ENCODE data around the gene GCK.

GCK gene

DNA sequence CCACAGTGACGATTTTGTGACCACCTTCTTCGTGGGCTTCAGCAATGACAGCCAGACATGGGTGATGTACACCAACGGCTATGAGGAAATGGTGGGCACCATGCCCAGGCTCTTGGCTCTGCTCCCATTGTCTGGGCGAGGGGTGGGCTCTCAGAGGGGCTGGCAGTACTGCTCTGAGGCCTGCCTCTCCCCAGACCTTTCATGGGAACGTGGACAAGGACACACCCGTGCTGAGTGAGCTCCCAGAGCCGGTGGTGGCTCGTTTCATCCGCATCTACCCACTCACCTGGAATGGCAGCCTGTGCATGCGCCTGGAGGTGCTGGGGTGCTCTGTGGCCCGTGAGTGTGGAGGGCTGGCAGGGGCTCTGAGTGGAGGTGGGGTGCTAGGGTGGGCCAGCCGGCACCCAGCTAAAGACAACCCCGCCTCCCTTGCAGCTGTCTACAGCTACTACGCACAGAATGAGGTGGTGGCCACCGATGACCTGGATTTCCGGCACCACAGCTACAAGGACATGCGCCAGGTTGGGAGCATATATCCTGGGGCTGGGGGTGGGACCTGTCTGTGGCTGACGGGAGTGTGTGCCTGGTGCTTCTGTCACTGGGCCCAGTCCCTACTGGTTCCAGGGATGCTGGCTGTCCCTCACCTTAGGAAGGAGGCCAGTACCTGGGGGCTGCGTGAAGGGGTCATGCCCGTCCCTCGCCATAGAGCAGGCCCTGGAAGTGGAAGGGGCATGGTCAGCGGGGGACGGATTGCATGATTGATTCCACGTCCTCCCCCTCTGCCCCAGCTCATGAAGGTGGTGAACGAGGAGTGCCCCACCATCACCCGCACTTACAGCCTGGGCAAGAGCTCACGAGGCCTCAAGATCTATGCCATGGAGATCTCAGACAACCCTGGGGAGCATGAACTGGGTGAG lies 78.3 kb downstream of the GCK start:
- in situ Hi-C loops (cut with MboI; ENCODE audit: low pct_unique_long_range_greater_than_20kb, low sequenced_read_pairs, unreplicated experiment): no loop called here
- no peak for DNase-seq (ENCODE audit: low spot score)
- TF ChIP-seq, protein P1, sequence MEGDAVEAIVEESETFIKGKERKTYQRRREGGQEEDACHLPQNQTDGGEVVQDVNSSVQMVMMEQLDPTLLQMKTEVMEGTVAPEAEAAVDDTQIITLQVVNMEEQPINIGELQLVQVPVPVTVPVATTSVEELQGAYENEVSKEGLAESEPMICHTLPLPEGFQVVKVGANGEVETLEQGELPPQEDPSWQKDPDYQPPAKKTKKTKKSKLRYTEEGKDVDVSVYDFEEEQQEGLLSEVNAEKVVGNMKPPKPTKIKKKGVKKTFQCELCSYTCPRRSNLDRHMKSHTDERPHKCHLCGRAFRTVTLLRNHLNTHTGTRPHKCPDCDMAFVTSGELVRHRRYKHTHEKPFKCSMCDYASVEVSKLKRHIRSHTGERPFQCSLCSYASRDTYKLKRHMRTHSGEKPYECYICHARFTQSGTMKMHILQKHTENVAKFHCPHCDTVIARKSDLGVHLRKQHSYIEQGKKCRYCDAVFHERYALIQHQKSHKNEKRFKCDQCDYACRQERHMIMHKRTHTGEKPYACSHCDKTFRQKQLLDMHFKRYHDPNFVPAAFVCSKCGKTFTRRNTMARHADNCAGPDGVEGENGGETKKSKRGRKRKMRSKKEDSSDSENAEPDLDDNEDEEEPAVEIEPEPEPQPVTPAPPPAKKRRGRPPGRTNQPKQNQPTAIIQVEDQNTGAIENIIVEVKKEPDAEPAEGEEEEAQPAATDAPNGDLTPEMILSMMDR (IDR thresholded peaks at IDR 0.05; ENCODE audit: extremely low read depth, insufficient read depth, missing control alignments): no peak

DNA sequence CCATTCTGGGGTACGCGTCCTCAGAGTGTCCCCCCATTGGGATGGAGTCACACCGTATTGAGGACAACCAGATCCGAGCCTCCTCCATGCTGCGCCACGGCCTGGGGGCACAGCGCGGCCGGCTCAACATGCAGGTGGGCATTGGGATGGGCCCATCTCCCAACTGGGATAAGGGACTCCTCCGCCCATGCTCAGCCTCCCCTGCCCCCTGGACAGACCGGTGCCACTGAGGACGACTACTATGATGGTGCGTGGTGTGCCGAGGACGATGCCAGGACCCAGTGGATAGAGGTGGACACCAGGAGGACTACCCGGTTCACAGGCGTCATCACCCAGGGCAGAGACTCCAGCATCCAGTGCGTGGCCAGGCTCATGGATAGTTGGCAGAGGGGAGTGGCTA lies 79.2 kb downstream of the GCK start:
- no peak for DNase-seq (ENCODE audit: low spot score)
- in situ Hi-C loops (cut with MboI; ENCODE audit: low pct_unique_long_range_greater_than_20kb, low sequenced_read_pairs, unreplicated experiment): no loop called here
- TF ChIP-seq, protein P1 (IDR thresholded peaks at IDR 0.05; ENCODE audit: extremely low read depth, insufficient read depth, missing control alignments): no peak

DNA sequence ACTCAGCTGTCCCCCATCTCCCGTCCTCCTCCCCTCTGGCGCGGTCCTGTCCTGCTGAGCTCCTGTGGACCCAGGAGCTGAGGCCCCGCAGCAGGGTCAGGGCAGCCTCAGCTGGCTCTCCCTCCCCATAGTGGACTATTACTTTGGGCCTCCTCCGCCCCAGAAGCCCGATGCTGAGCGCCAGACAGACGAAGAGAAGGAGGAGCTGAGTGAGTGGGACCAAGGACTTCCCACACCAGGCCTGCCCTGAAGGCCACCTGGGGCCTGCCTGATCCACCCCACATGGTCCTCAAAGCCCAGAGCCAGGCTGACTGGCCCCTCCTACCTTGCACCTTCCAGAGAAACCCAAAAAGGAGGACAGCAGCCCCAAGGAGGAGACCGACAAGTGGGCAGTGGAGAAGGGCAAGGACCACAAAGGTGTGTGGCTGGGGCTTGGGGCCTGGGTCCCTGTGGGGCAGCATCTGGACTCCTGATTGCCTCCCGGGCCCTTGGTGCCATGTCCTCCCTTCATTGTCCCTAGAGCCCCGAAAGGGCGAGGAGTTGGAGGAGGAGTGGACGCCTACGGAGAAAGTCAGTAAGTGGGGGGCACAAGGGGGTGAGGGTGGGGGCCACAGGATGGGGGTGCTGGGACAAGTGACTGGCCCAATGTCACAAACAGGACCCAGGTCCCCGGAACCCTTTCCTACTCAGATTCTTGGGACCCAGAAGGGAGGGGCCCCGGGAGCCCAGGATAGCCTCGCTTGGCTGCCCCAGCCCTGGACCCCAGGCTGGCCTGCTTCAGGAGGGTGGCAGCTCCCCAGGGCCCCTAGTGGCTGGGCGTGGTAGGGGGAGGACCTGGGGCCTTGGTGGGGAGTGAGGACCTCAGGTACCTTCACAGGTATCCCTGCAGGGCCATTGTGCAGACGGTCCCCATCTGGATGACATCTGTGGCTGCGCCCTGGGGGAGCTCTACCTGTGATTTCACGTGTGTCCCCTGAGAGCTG lies 80.2 kb downstream of the GCK start:
- TF ChIP-seq, protein P1 (IDR thresholded peaks at IDR 0.05; ENCODE audit: extremely low read depth, insufficient read depth, missing control alignments): no peak
- in situ Hi-C loops (cut with MboI; ENCODE audit: low pct_unique_long_range_greater_than_20kb, low sequenced_read_pairs, unreplicated experiment): no loop called here
- peak; percentile 36 for DNase-seq (ENCODE audit: low spot score)

DNA sequence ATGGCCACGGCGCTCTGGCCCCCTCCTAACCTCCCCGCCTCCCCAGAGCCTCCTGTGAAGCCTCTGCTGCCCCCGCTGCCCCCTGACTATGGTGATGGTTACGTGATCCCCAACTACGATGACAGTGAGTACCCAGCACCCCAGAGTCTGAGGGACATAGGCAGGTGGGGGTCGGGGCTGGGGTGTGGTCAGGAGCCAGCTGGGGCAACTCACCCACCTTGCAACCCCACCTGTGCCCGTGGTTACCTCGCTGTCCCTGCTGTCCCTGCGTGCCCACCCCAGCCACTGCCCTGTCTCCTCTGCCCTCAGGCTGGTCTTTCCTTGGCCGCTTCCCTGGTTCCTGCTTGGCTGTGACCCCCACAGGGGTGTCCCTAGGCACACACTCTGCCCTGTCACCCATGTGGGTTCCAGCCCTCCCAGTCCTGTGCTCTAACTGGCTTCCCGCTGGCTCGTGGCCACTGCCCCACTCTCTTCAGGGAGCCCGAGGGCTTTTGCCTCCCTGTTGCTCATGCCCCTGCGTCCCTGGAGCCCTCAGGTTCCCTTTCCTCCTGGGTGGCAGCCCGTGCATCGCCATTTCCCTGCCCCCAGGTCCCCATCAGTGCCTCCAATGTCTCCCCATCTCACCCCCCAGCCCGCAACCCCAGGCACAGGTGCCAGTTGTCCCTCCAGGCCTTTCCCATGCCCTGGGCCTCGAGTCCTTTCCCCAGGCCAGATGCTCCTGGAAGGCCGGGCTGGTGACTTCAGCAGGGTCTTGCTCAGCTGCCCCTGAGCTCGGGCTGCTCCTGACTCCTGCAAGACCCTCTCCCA lies 81.1 kb downstream of the GCK start:
- TF ChIP-seq, protein P1 (IDR thresholded peaks at IDR 0.05; ENCODE audit: extremely low read depth, insufficient read depth, missing control alignments): no peak
- no peak for DNase-seq (ENCODE audit: low spot score)
- in situ Hi-C loops (cut with MboI; ENCODE audit: low pct_unique_long_range_greater_than_20kb, low sequenced_read_pairs, unreplicated experiment): no loop called here

DNA sequence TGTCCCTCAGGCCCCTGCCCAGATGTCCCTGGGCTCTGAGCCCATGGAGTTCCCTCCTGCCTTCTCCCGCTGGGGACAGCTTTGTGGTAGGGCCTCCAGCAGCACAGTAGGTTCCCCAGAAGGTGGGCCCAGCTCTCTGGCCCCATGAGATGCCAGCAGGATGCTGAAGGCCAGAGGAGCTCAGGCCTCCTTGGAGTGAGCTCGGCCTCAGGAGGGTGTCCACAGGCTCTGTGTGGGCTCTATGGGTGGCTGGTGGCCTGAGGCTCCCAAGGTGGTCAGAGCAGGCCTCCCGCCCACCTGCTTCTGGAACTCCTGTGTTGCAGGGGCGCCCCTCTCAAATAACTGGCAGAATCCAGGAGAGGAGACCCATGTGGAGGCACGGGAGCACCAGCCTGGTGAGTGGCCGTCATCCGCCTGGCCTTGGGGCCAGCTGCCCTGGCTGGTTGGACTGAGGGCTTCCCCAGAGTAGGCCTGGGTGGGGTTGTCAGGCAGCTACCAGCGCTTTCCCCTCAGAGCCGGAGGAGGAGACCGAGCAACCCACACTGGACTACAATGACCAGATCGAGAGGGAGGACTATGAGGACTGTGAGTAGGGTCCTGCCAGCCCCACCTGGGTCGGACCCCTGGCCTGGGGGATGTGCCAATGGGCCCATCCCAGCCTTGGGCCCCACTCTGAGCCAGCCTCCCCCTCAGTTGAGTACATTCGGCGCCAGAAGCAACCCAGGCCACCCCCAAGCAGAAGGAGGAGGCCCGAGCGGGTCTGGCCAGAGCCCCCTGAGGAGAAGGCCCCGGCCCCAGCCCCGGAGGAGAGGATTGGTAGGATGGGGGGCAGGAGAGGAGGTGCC lies 81.9 kb downstream of the GCK start:
- in situ Hi-C loops (cut with MboI; ENCODE audit: low pct_unique_long_range_greater_than_20kb, low sequenced_read_pairs, unreplicated experiment): no loop called here

More for the DNA sequence above, 81.9 kb downstream of the GCK start:
- no peak for DNase-seq (ENCODE audit: low spot score)
- TF ChIP-seq, protein P1 (IDR thresholded peaks at IDR 0.05; ENCODE audit: extremely low read depth, insufficient read depth, missing control alignments): no peak
